Measurements from ENCODE around the gene POLR2A. TPM values are rescaled to one million over a fixed set of nuclear protein-coding genes. Genes with fewer than 3 reads are reported as not detected.

The POLR2A gene
- total RNA-seq, 2 experiments from 2014 or later: 491 to 501 TPM

GRCh38 chr17:7463372-7463846 lies 20.8 kb upstream of the POLR2A start:
- Mint-ChIP-seq H3K9me3 (no peaks in the 10 kb centered on the region), H3K36me3 (ENCODE audit: low read depth) (peaks cover 46% of the 10 kb centered on the region), H3K27me3 (no peaks in the 10 kb centered on the region), H3K27ac (peak overlapping the region; percentile 12), H3K4me1 (ENCODE audit: low read depth) (no peaks in the 10 kb centered on the region), H3K4me3 (no peak overlapping the region)
- Histone ChIP-seq H3K9me3 (ENCODE audit: control insufficient read depth in 1 of 2, insufficient read depth in 1 of 2, low read length in 2 of 2) (no peaks in the 10 kb centered on the region), H3K27ac (ENCODE audit: low read depth in 1 of 2, low read length in 2 of 2) (no peak overlapping the region), H3K4me1 (ENCODE audit: insufficient read depth, low read length) (peaks cover 4% of the 10 kb centered on the region), H3K36me3 (ENCODE audit: insufficient read depth, low read length) (peaks cover 38% of the 10 kb centered on the region), H3K27me3 (ENCODE audit: control insufficient read depth in 1 of 2, insufficient read depth in 2 of 2, low read length in 2 of 2) (no peaks in the 10 kb centered on the region), H3K4me3 (ENCODE audit: low read length) (no peak overlapping the region)
- DNase-seq (no peak), ATAC-seq (ENCODE audit: poor library complexity) (no peak)
- ChIA-PET POLR2A (interaction anchor here (12.5 kb wide), 1 partner anchor 15 kb away, joined by 137 read pairs; the partner anchor contains the start of genes SLC35G6 and ZBTB4), CTCF (no interaction called here)
- no peak for TF ChIP-seq CTCF (IDR thresholded peaks at IDR 0.05)
- intact Hi-C loops (cut with DNase I, micrococcal nuclease): no loop called here

GRCh38 chr17:7464081-7464480 lies 20.1 kb upstream of the POLR2A start:
- Mint-ChIP-seq H3K4me1 (ENCODE audit: low read depth) (no peaks in the 10 kb centered on the region), H3K4me3 (no peak overlapping the region), H3K27ac (peak overlapping the region; percentile 12), H3K27me3 (no peaks in the 10 kb centered on the region), H3K36me3 (ENCODE audit: low read depth) (peaks cover 46% of the 10 kb centered on the region), H3K9me3 (no peaks in the 10 kb centered on the region)
- no peak overlapping the region for H3K4me3 ChIP-seq (ENCODE audit: low read length)
- H3K9me3 ChIP-seq (ENCODE audit: control insufficient read depth in 1 of 2, insufficient read depth in 1 of 2, low read length in 2 of 2): no peaks in the 10 kb centered on the region
- no peak overlapping the region for H3K27ac ChIP-seq (ENCODE audit: low read depth in 1 of 2, low read length in 2 of 2)
- H3K27me3 ChIP-seq (ENCODE audit: control insufficient read depth in 1 of 2, insufficient read depth in 2 of 2, low read length in 2 of 2): no peaks in the 10 kb centered on the region
- CTCF ChIA-PET: no interaction called here
- no peak for TF ChIP-seq CTCF (IDR thresholded peaks at IDR 0.05)
- H3K36me3 ChIP-seq (ENCODE audit: insufficient read depth, low read length): peaks cover 43% of the 10 kb centered on the region
- DNase-seq: no peak
- POLR2A ChIA-PET: interaction anchor here (12.5 kb wide), 1 partner anchor 14 kb away, joined by 137 read pairs; the partner anchor contains the start of genes SLC35G6 and ZBTB4
- no peak for ATAC-seq (ENCODE audit: poor library complexity)
- intact Hi-C loops (cut with DNase I, micrococcal nuclease): no loop called here
- peaks cover 7% of the 10 kb centered on the region for H3K4me1 ChIP-seq (ENCODE audit: insufficient read depth, low read length)

- Mint-ChIP-seq H3K4me1 (ENCODE audit: low read depth) (peaks cover 2% of the 10 kb centered on the region), H3K9me3 (no peaks in the 10 kb centered on the region), H3K36me3 (ENCODE audit: low read depth) (peaks cover 48% of the 10 kb centered on the region), H3K27me3 (no peaks in the 10 kb centered on the region), H3K27ac (no peak overlapping the region), H3K4me3 (no peak overlapping the region)
- ChIA-PET CTCF (no interaction called here), POLR2A (no interaction called here)
- Histone ChIP-seq H3K4me1 (ENCODE audit: insufficient read depth, low read length) (peaks cover 8% of the 10 kb centered on the region), H3K27ac (ENCODE audit: low read depth in 1 of 2, low read length in 2 of 2) (no peak overlapping the region), H3K9me3 (ENCODE audit: control insufficient read depth in 1 of 2, insufficient read depth in 1 of 2, low read length in 2 of 2) (no peaks in the 10 kb centered on the region), H3K36me3 (ENCODE audit: insufficient read depth, low read length) (peaks cover 43% of the 10 kb centered on the region), H3K4me3 (ENCODE audit: low read length) (no peak overlapping the region), H3K27me3 (ENCODE audit: control insufficient read depth in 1 of 2, insufficient read depth in 2 of 2, low read length in 2 of 2) (no peaks in the 10 kb centered on the region)
- intact Hi-C loops (cut with DNase I, micrococcal nuclease): no loop called here
- DNase-seq (no peak), ATAC-seq (ENCODE audit: poor library complexity) (no peak)
- no peak for TF ChIP-seq CTCF (IDR thresholded peaks at IDR 0.05)
Measured at GRCh38 chr17:7465597-7466275, 18.4 kb upstream of the POLR2A start.

All from CD4-positive, alpha-beta T cell (primary cell).